Neural progenitor cell (in vitro differentiated cells): ENCODE measurements around the gene OR10C1. TPM values are rescaled to one million over a fixed set of nuclear protein-coding genes. Genes with fewer than 3 reads are reported as not detected.

Source experiments
- DNase-seq: peaks from one replicate; pipeline ENCODE4 v3.0.0-alpha.2; 2016; ENCODE audit warnings: low spot score
- H2AFZ ChIP-seq: fragments of 200-600 bp; sonication (generic); replicated peaks from 2 replicates; pipeline ENCODE4 v1.6.1; 2016; ENCODE audit warnings: antibody characterized with exemption
- H3F3A ChIP-seq: fragments of 200-600 bp; sonication (generic); 2 replicates; pipeline ENCODE4 v1.6.1; 2016; ENCODE audit warnings: antibody characterized with exemption, low read depth
- H3K27ac ChIP-seq: fragments of 200-600 bp; sonication (generic); 2 replicates; pipeline ENCODE4 v1.5.1; 2016; ENCODE audit warnings: mild to moderate bottlenecking
- H3K27me3 ChIP-seq: fragments of 200-600 bp; sonication (generic); 2 replicates; pipeline ENCODE4 v1.6.1; 2016; ENCODE audit warnings: mild to moderate bottlenecking, moderate library complexity
- H3K36me3 ChIP-seq: fragments of 200-600 bp; sonication (generic); 2 replicates; pipeline ENCODE4 v1.5.1; 2016
- H3K4me1 ChIP-seq: fragments of 200-600 bp; sonication (generic); 2 replicates; pipeline ENCODE4 v1.6.1; 2016; ENCODE audit warnings: mixed run types
- H3K4me2 ChIP-seq: fragments of 200-600 bp; sonication (generic); 2 replicates; pipeline ENCODE4 v1.6.1; 2016
- H3K4me3 ChIP-seq: fragments of 200-600 bp; sonication (generic); 2 replicates; pipeline ENCODE4 v1.5.1; 2016
- H3K79me2 ChIP-seq: fragments of 200-600 bp; sonication (generic); 2 replicates; pipeline ENCODE4 v1.6.1; 2016; ENCODE audit warnings: low read depth
- H3K9ac ChIP-seq: fragments of 200-600 bp; sonication (generic); 2 replicates; pipeline ENCODE4 v1.6.1; 2016
- H3K9me3 ChIP-seq: fragments of 200-600 bp; sonication (generic); 2 replicates; pipeline ENCODE4 v1.5.1; 2016; ENCODE audit warnings: low read depth
- H4K20me1 ChIP-seq: fragments of 200-600 bp; sonication (generic); 2 replicates; pipeline ENCODE4 v1.6.1; 2016; ENCODE audit warnings: low read depth
- H3K27ac Mint-ChIP-seq: 3 replicates; pipeline ENCODE4 v1.8.0; 2021; ENCODE audit warnings: mixed read lengths
- H3K27me3 Mint-ChIP-seq: 2 replicates; pipeline ENCODE4 v1.8.0; 2022; ENCODE audit warnings: low read depth, mild to moderate bottlenecking, inconsistent platforms, moderate library complexity, mixed read lengths; ENCODE audit not compliant: insufficient read depth
- H3K36me3 Mint-ChIP-seq: 3 replicates; pipeline ENCODE4 v1.8.0; 2021; ENCODE audit warnings: mixed read lengths
- H3K4me1 Mint-ChIP-seq: 3 replicates; pipeline ENCODE4 v1.8.0; 2021; ENCODE audit warnings: mixed read lengths
- H3K4me3 Mint-ChIP-seq: 3 replicates; pipeline ENCODE4 v1.8.0; 2021; ENCODE audit warnings: mild to moderate bottlenecking, moderate library complexity, mixed read lengths
- H3K9me3 Mint-ChIP-seq: 3 replicates; pipeline ENCODE4 v1.8.0; 2020; ENCODE audit warnings: mixed read lengths
- EZH2 ChIP-seq: fragments of 200-600 bp; sonication (generic); IDR thresholded peaks from 2 replicates; pipeline ENCODE4 v1.6.1; 2017; ENCODE audit warnings: antibody characterized with exemption, mild to moderate bottlenecking, moderate library complexity
- EZH2phosphoT487 ChIP-seq: fragments of 200-600 bp; sonication (generic); IDR thresholded peaks from 2 replicates; pipeline ENCODE4 v1.6.1; 2017; ENCODE audit warnings: antibody characterized with exemption
- total RNA-seq: library from RNA; depleted of rRNA; stranded (reverse); fragments of >200 nt; gene quantifications from 2 replicates; pipeline ENCODE4 v1.2.3, GENCODE V29; 2015; ENCODE audit warnings: low replicate concordance
- TF ChIP-seq, protein P1 (sequence below): fragments of 200-600 bp; sonication (generic); IDR thresholded peaks from 2 replicates; pipeline ENCODE4 v1.5.1; 2017; ENCODE audit warnings: antibody characterized with exemption, mild to moderate bottlenecking

Gene OR10C1
- total RNA-seq, 1 donor from 2014 or later, result not detected

- H3K36me3 ChIP-seq, result no peaks in the 10 kb centered on the region
- no peaks in the 10 kb centered on the region for H3K4me1 Mint-ChIP-seq
- H3K36me3 Mint-ChIP-seq, result no peaks in the 10 kb centered on the region
- no peak overlapping the region for H3K4me3 ChIP-seq
- no peaks in the 10 kb centered on the region for H4K20me1 ChIP-seq
- H3K4me3 Mint-ChIP-seq, result no peak overlapping the region
- H3K9me3 Mint-ChIP-seq, result no peaks in the 10 kb centered on the region
- H3F3A ChIP-seq, result no peaks in the 10 kb centered on the region
- H3K27ac ChIP-seq, result no peak overlapping the region
- no peak overlapping the region for H2AFZ ChIP-seq
- no peak overlapping the region for H3K9ac ChIP-seq
- H3K27me3 Mint-ChIP-seq, result no peaks in the 10 kb centered on the region
- no peak overlapping the region for H3K4me2 ChIP-seq
- no peak overlapping the region for H3K27ac Mint-ChIP-seq
- TF ChIP-seq EZH2 (no peak), EZH2phosphoT487 (no peak)
- TF ChIP-seq, protein P1, sequence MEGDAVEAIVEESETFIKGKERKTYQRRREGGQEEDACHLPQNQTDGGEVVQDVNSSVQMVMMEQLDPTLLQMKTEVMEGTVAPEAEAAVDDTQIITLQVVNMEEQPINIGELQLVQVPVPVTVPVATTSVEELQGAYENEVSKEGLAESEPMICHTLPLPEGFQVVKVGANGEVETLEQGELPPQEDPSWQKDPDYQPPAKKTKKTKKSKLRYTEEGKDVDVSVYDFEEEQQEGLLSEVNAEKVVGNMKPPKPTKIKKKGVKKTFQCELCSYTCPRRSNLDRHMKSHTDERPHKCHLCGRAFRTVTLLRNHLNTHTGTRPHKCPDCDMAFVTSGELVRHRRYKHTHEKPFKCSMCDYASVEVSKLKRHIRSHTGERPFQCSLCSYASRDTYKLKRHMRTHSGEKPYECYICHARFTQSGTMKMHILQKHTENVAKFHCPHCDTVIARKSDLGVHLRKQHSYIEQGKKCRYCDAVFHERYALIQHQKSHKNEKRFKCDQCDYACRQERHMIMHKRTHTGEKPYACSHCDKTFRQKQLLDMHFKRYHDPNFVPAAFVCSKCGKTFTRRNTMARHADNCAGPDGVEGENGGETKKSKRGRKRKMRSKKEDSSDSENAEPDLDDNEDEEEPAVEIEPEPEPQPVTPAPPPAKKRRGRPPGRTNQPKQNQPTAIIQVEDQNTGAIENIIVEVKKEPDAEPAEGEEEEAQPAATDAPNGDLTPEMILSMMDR, result no peak
- no peaks in the 10 kb centered on the region for H3K79me2 ChIP-seq
- no peaks in the 10 kb centered on the region for H3K27me3 ChIP-seq
- H3K9me3 ChIP-seq, result no peaks in the 10 kb centered on the region
- H3K4me1 ChIP-seq, result no peaks in the 10 kb centered on the region
- DNase-seq, result no peak
Measured at GRCh38 chr6:29488874-29489273, 49.8 kb downstream of the OR10C1 start.

DNA sequence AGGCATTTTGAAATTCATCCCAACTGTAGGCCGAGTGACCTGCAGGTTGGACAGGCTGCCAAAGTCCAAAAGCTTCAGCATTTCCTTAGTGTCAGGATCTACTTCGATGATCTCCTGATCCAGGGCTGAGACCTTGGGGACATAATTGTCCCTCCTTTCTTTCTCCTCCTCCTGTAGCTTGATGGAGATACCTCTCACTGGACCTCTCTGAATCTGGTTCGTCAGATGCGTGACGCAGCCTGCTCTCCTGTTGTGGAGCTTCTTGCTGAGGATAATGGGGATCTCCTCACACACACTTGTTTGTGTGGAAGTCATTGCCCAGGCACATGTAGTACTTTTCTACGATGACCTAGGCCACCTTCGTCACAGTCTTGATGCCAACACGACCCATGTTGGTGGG is 50.2 kb downstream of the OR10C1 start:
- Histone ChIP-seq H3K9ac (no peak overlapping the region), H3K4me2 (no peak overlapping the region), H4K20me1 (no peaks in the 10 kb centered on the region), H3K4me3 (no peak overlapping the region), H3K4me1 (no peaks in the 10 kb centered on the region), H3K79me2 (no peaks in the 10 kb centered on the region), H3F3A (no peaks in the 10 kb centered on the region), H2AFZ (no peak overlapping the region), H3K27me3 (no peaks in the 10 kb centered on the region), H3K36me3 (no peaks in the 10 kb centered on the region), H3K27ac (no peak overlapping the region), H3K9me3 (no peaks in the 10 kb centered on the region)
- Mint-ChIP-seq H3K27me3 (no peaks in the 10 kb centered on the region), H3K4me3 (no peak overlapping the region), H3K9me3 (no peaks in the 10 kb centered on the region), H3K36me3 (no peaks in the 10 kb centered on the region), H3K27ac (no peak overlapping the region), H3K4me1 (no peaks in the 10 kb centered on the region)
- TF ChIP-seq EZH2 (no peak), EZH2phosphoT487 (no peak)
- TF ChIP-seq, protein P1, result no peak
- no peak for DNase-seq

- H3K36me3 Mint-ChIP-seq, result no peaks in the 10 kb centered on the region
- H3K79me2 ChIP-seq, result no peaks in the 10 kb centered on the region
- H3K4me1 Mint-ChIP-seq, result no peaks in the 10 kb centered on the region
- no peaks in the 10 kb centered on the region for H3K27me3 ChIP-seq
- no peaks in the 10 kb centered on the region for H3F3A ChIP-seq
- H3K27ac ChIP-seq, result no peak overlapping the region
- no peak overlapping the region for H3K4me3 ChIP-seq
- DNase-seq, result no peak
- H3K27ac Mint-ChIP-seq, result no peak overlapping the region
- H3K4me3 Mint-ChIP-seq, result no peak overlapping the region
- H2AFZ ChIP-seq, result no peak overlapping the region
- no peaks in the 10 kb centered on the region for H3K27me3 Mint-ChIP-seq
- no peak overlapping the region for H3K4me2 ChIP-seq
- H3K9me3 Mint-ChIP-seq, result no peaks in the 10 kb centered on the region
- no peaks in the 10 kb centered on the region for H4K20me1 ChIP-seq
- TF ChIP-seq, protein P1, result no peak
- TF ChIP-seq EZH2phosphoT487 (no peak), EZH2 (no peak)
- H3K9ac ChIP-seq, result no peak overlapping the region
- H3K36me3 ChIP-seq, result no peaks in the 10 kb centered on the region
- H3K9me3 ChIP-seq, result no peaks in the 10 kb centered on the region
- no peaks in the 10 kb centered on the region for H3K4me1 ChIP-seq
Measured at GRCh38 chr6:29490055-29490454, 50.9 kb downstream of the OR10C1 start.
